WERI-Rb-1 (cell line): ENCODE measurements around the gene CLPSL2.

Source experiments
- DNase-seq: peaks from one replicate; pipeline ENCODE4 v3.0.0-alpha.2; 2020
- H3K27ac ChIP-seq: fragments of 250-450 bp; sonication (Bioruptor Pico); 2 replicates; pipeline ENCODE4 v1.5.1; 2020; ENCODE audit warnings: mild to moderate bottlenecking, moderate library complexity
- H3K27me3 ChIP-seq: fragments of 250-450 bp; sonication (Bioruptor Pico); 2 replicates; pipeline ENCODE4 v1.5.1; 2021; ENCODE audit warnings: mild to moderate bottlenecking, low read depth, moderate library complexity; ENCODE audit not compliant: insufficient read depth, severe bottlenecking
- H3K36me3 ChIP-seq: fragments of 250-450 bp; sonication (Bioruptor Pico); 2 replicates; pipeline ENCODE4 v1.5.1; 2020; ENCODE audit warnings: mild to moderate bottlenecking, moderate library complexity
- H3K4me3 ChIP-seq: 2 replicates; pipeline ENCODE4 v1.5.1; 2011; ENCODE audit warnings: low read depth, mild to moderate bottlenecking, control low read depth, low read length
- H3K9me3 ChIP-seq: fragments of 250-450 bp; sonication (Bioruptor Pico); 2 replicates; pipeline ENCODE4 v1.5.1; 2021; ENCODE audit warnings: mild to moderate bottlenecking, moderate library complexity; ENCODE audit not compliant: severe bottlenecking
- CTCF ChIP-seq: IDR thresholded peaks from 2 replicates; pipeline ENCODE4 v1.5.1; 2011; ENCODE audit warnings: low read depth, mild to moderate bottlenecking, control low read depth, inconsistent platforms, low read length

The CLPSL2 gene

GRCh38 chr6:35778437-35778836 is 2.0 kb downstream of the CLPSL2 start:
- Histone ChIP-seq H3K4me3 (no peak overlapping the region), H3K27me3 (no peaks in the 10 kb centered on the region), H3K36me3 (no peaks in the 10 kb centered on the region), H3K9me3 (peaks cover 3% of the 10 kb centered on the region), H3K27ac (no peak overlapping the region)
- DNase-seq = no peak
- TF ChIP-seq CTCF = no peak

- no peak within 1 kb of the TSS for H3K27ac ChIP-seq
- no peak for DNase-seq
- H3K36me3 ChIP-seq = no peaks in the 10 kb centered on the region
- peaks cover 3% of the 10 kb centered on the region for H3K9me3 ChIP-seq
- H3K4me3 ChIP-seq = no peak within 1 kb of the TSS
- H3K27me3 ChIP-seq = no peaks in the 10 kb centered on the region
- TF ChIP-seq CTCF = no peak
Observed at GRCh38 chr6:35780719-35781118, 4.3 kb downstream of the CLPSL2 start, which contains the start of gene CLPSL1. CLPSL1 (plus strand) TSS chr6:35781019; CDS start chr6:35781111, 92 bp downstream.

DNA sequence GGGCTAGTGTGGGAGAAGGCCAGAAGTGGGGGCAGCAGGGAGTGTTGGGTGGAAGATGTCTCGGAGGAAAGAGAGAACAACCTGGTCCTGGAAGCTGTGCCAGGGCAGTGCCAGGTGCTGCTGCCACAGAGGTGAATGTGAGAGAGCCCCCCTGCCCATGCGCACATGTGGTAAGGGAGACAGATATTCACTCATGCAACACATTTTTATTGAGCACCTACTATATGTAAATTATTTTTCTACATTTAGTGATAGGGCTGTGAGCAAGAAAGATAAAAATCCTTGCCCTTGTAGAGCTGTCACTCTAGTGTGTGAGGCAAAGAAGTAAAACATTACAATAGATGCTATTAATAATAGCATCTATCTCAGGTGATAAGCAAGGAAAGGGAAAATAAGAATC is 4.9 kb downstream of the CLPSL2 start:
- Histone ChIP-seq H3K27me3 (no peaks in the 10 kb centered on the region), H3K9me3 (no peaks in the 10 kb centered on the region), H3K4me3 (no peak overlapping the region), H3K27ac (no peak overlapping the region), H3K36me3 (no peaks in the 10 kb centered on the region)
- no peak for TF ChIP-seq CTCF
- no peak for DNase-seq

- TF ChIP-seq CTCF = no peak
- no peaks in the 10 kb centered on the region for H3K27me3 ChIP-seq
- H3K9me3 ChIP-seq = no peaks in the 10 kb centered on the region
- H3K27ac ChIP-seq = no peak overlapping the region
- DNase-seq = no peak
- H3K36me3 ChIP-seq = no peaks in the 10 kb centered on the region
- no peak overlapping the region for H3K4me3 ChIP-seq
Observed at GRCh38 chr6:35782424-35782823, 6.0 kb downstream of the CLPSL2 start.

GRCh38 chr6:35784200-35784599 is 7.8 kb downstream of the CLPSL2 start:
- no peaks in the 10 kb centered on the region for H3K9me3 ChIP-seq
- no peak for TF ChIP-seq CTCF
- H3K27me3 ChIP-seq = peaks cover 3% of the 10 kb centered on the region
- H3K27ac ChIP-seq = no peak overlapping the region
- H3K4me3 ChIP-seq = no peak overlapping the region
- no peak for DNase-seq
- H3K36me3 ChIP-seq = no peaks in the 10 kb centered on the region

DNA sequence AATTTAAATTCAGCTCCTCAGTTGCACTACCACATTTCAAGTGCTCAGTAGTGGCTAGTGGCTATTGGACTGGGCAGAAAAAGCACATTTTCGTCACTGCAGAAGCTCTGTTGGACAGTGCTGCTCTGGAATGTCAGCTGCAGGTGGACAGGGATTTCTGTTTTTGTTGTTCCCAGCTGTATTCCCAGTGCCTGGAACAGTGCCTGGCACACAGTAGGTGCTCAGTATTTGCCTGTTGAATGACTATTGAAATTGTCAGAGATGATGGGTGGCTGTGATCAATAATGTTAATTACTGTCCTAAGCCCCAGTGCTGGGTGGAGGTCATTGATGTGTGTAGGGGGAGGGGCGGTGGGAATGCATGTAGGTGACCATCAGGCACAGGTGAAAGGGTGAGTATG is 9.9 kb downstream of the CLPSL2 start:
- Histone ChIP-seq H3K9me3 (no peaks in the 10 kb centered on the region), H3K4me3 (no peak overlapping the region), H3K27ac (no peak overlapping the region), H3K36me3 (no peaks in the 10 kb centered on the region), H3K27me3 (peaks cover 3% of the 10 kb centered on the region)
- no peak for DNase-seq
- TF ChIP-seq CTCF = no peak
